Esophagus (tissue), 2 donors: ENCODE data around the gene UPP1. TPM values are rescaled to one million over a fixed set of nuclear protein-coding genes. Genes with fewer than 3 reads are reported as not detected.
"Not testable (repeated sequence)": the region's sequence is repeated elsewhere in the genome, so short reads cannot be mapped to it uniquely, and the experiment has no call there.

Experiments
- H3K27ac ChIP-seq, 2 donors: one replicate each; pipeline ENCODE4 v1.5.1; 2013; ENCODE audit warnings: low read depth in 2 of 2, mild to moderate bottlenecking in 2 of 2, inconsistent platforms in 1 of 2, low read length in 1 of 2, moderate library complexity in 1 of 2
- H3K27me3 ChIP-seq, 2 donors: one replicate each; pipeline ENCODE4 v1.6.1; 2013; ENCODE audit warnings: low read length in 2 of 2, control low read depth in 1 of 2, mild to moderate bottlenecking in 1 of 2; ENCODE audit not compliant: insufficient read depth in 2 of 2, control insufficient read depth in 1 of 2
- H3K36me3 ChIP-seq, 2 donors: one replicate each; pipeline ENCODE4 v1.6.1; 2013; ENCODE audit warnings: low read length in 1 of 2; ENCODE audit not compliant: control insufficient read depth in 2 of 2, insufficient read depth in 2 of 2
- H3K4me1 ChIP-seq, 2 donors: one replicate each; pipeline ENCODE4 v1.6.1; 2013; ENCODE audit warnings: low read length in 1 of 2; ENCODE audit not compliant: control insufficient read depth in 2 of 2, insufficient read depth in 2 of 2
- H3K4me3 ChIP-seq, 2 donors: one replicate each; pipeline ENCODE4 v1.5.1; 2013; ENCODE audit warnings: low read length in 2 of 2, mild to moderate bottlenecking in 2 of 2, low read depth in 1 of 2, moderate library complexity in 1 of 2
- H3K9me3 ChIP-seq, 2 donors: one replicate each; pipeline ENCODE4 v1.6.1; 2013; ENCODE audit warnings: mild to moderate bottlenecking in 2 of 2, low read depth in 1 of 2, low read length in 1 of 2, moderate library complexity in 1 of 2; ENCODE audit not compliant: control insufficient read depth in 2 of 2, insufficient read depth in 1 of 2
- WGBS, 2 donors: extraction: QIAGEN DNeasy Blood & Tissue Kit; methylation state at CpG; one replicate each; pipeline ENCODE4 v1.1.7; 2013; 5-methylcytosine and 5-hydroxymethylcytosine counted together
- polyA plus RNA-seq, 2 donors: library from polyadenylated mRNA; stranded (reverse); fragments of 200-250 nt; gene quantifications; one replicate each; pipeline ENCODE4 v1.2.3, GENCODE V29; 2013
- donor health status: healthy with polysubstance abuse.
- donor health status: Bipolar disorder and iron deficiency.

Gene UPP1
- polyA plus RNA-seq, 2 donors, result 134 to 211 TPM

DNA sequence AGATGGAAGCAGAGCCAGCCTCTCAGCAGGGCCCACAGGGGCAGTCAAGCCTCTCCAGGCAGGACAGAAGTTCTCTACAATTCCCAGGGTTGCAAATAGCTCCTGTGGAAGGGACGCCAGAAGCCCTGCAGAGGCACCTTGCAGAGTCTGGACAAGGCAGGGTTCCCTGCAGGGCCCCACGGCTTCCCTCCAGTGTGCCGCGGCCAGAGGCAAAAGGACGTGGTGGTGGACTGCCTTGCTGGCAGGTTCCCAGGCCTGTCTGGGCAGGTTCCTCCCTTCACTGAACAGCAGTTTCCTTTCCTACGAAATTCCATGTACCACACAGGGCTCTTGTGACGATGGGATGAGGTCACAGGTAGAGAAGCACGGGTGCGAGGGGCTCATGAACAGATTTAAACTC, 25.1 kb downstream of the UPP1 start:
- H3K4me1 ChIP-seq, result peaks cover 0 to 9% of the 10 kb centered on the region in 2 donors
- H3K36me3 ChIP-seq, result peaks cover 0 to 3% of the 10 kb centered on the region in 2 donors
- no peak overlapping the region for H3K27ac ChIP-seq
- H3K9me3 ChIP-seq, result no peaks in the 10 kb centered on the region
- H3K4me3 ChIP-seq, result no peak overlapping the region
- 58 to 66% methylated on average over 9 of the region's 9 CpGs for WGBS, 2 donors
- H3K27me3 ChIP-seq, result no peaks in the 10 kb centered on the region

DNA sequence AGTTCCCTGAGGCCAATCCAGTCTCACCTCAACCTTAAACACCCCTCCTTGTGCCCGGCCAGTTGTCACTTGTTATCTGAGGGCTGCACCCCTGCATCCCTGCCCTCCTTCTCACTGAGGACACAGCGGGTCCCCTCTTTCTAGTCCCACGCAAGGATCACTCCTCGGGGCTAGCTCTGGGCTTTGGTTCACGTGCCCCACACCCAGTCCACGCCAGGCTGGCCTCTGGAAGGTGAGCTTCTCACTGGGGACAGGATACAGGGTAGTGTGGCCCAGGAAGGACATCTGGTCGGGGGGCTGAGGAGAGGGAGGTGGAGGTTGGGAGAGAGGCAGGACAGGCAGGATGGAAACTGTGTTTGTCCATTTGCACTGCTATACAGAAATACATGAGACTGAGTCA, 25.5 kb downstream of the UPP1 start:
- WGBS, 2 donors, result 84 to 96% methylated on average over 7 of the region's 7 CpGs
- H3K4me1 ChIP-seq, result peaks cover 0 to 9% of the 10 kb centered on the region in 2 donors
- no peaks in the 10 kb centered on the region for H3K9me3 ChIP-seq
- no peak overlapping the region for H3K4me3 ChIP-seq
- H3K36me3 ChIP-seq, result peaks cover 0 to 3% of the 10 kb centered on the region in 2 donors
- no peak overlapping the region for H3K27ac ChIP-seq
- H3K27me3 ChIP-seq, result no peaks in the 10 kb centered on the region

DNA sequence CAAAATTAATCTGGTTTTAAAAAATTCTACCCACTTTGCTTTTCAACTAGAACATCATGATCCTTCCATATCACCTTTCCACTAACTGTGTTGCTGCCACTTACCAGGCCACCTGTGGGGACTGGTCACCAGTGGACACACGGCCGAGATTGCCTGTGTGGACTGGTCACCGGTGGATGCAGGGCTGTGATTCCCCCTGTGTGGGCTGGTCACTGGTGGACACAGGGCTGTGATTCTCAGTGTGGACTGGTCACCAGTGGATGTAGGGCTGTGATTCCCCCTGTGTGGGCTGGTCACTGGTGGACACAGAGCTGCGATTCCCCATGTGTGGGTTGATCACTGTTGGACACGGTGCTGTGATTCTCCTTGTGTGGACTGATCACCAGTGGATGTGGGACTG, 27.0 kb downstream of the UPP1 start:
- Histone ChIP-seq H3K27me3 (no peaks in the 10 kb centered on the region), H3K9me3 (no peaks in the 10 kb centered on the region), H3K27ac (no peak overlapping the region), H3K4me1 (peaks cover 0 to 9% of the 10 kb centered on the region in 2 donors), H3K36me3 (peaks cover 0 to 3% of the 10 kb centered on the region in 2 donors), H3K4me3 (no peak overlapping the region)
- 95 to 99% methylated on average over 5 of the region's 5 CpGs for WGBS, 2 donors

GRCh38 chr7:48118041-48118440, 29.0 kb downstream of the UPP1 start:
- no peaks in the 10 kb centered on the region for H3K9me3 ChIP-seq
- peaks cover 0 to 3% of the 10 kb centered on the region in 2 donors for H3K36me3 ChIP-seq
- no peak overlapping the region for H3K27ac ChIP-seq
- H3K27me3 ChIP-seq, result no peaks in the 10 kb centered on the region
- H3K4me1 ChIP-seq, result peaks cover 0 to 9% of the 10 kb centered on the region in 2 donors
- no peak overlapping the region for H3K4me3 ChIP-seq
- WGBS, 2 donors, result 58 to 73% methylated on average over 10 of the region's 10 CpGs

- not testable (repeated sequence) for H3K4me3 ChIP-seq, H3K27me3 ChIP-seq, H3K27ac ChIP-seq, H3K9me3 ChIP-seq, H3K4me1 ChIP-seq, H3K36me3 ChIP-seq
- WGBS, 2 donors, result 88 to 91% methylated on average over 6 of the region's 6 CpGs
Observed at GRCh38 chr7:48120536-48120935, 31.5 kb downstream of the UPP1 start.

- Histone ChIP-seq H3K4me1 (no peaks in the 10 kb centered on the region), H3K36me3 (no peaks in the 10 kb centered on the region), H3K4me3 (no peak overlapping the region), H3K27me3 (no peaks in the 10 kb centered on the region), H3K9me3 (no peaks in the 10 kb centered on the region), H3K27ac (no peak overlapping the region)
- 85 to 90% methylated on average over 2 of the region's 2 CpGs for WGBS, 2 donors
Observed at GRCh38 chr7:48126037-48126436, 37.0 kb downstream of the UPP1 start.

DNA sequence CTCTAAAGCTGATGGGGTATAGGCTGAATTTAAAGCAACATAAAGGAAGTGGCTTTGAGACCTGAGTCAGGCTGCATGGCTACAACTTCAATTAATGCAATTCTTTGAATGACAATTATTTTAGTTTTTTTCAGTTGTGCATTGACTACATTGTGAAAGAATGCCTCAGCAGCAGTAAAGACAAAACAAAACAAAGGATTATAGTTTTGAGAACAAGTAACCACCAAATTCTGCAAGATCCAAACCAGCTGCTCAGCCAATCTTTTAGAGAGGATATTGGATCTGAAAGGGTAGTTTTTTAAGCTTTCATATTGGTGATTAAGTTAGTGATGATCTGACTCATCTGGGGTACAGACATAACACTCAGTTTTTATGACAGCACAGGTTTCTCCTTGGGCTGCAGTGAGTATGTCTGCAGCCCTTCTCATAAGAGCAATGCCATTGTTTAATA, 41.6 kb downstream of the UPP1 start:
- H3K9me3 ChIP-seq, result no peaks in the 10 kb centered on the region
- H3K27me3 ChIP-seq, result no peaks in the 10 kb centered on the region
- no peaks in the 10 kb centered on the region for H3K4me1 ChIP-seq
- no peaks in the 10 kb centered on the region for H3K36me3 ChIP-seq
- H3K4me3 ChIP-seq, result no peak overlapping the region
- H3K27ac ChIP-seq, result no peak overlapping the region

GRCh38 chr7:48132792-48133191, 43.7 kb downstream of the UPP1 start:
- Histone ChIP-seq H3K9me3 (no peaks in the 10 kb centered on the region), H3K36me3 (no peaks in the 10 kb centered on the region), H3K4me3 (no peak overlapping the region), H3K4me1 (no peaks in the 10 kb centered on the region), H3K27ac (no peak overlapping the region), H3K27me3 (no peaks in the 10 kb centered on the region)

- no peak overlapping the region for H3K4me3 ChIP-seq
- H3K4me1 ChIP-seq, result no peaks in the 10 kb centered on the region
- H3K27ac ChIP-seq, result no peak overlapping the region
- H3K36me3 ChIP-seq, result no peaks in the 10 kb centered on the region
- no peaks in the 10 kb centered on the region for H3K27me3 ChIP-seq
- 63 to 75% methylated on average over 3 of the region's 3 CpGs for WGBS, 2 donors
- no peaks in the 10 kb centered on the region for H3K9me3 ChIP-seq
Observed at GRCh38 chr7:48139459-48139858, 50.4 kb downstream of the UPP1 start.

DNA sequence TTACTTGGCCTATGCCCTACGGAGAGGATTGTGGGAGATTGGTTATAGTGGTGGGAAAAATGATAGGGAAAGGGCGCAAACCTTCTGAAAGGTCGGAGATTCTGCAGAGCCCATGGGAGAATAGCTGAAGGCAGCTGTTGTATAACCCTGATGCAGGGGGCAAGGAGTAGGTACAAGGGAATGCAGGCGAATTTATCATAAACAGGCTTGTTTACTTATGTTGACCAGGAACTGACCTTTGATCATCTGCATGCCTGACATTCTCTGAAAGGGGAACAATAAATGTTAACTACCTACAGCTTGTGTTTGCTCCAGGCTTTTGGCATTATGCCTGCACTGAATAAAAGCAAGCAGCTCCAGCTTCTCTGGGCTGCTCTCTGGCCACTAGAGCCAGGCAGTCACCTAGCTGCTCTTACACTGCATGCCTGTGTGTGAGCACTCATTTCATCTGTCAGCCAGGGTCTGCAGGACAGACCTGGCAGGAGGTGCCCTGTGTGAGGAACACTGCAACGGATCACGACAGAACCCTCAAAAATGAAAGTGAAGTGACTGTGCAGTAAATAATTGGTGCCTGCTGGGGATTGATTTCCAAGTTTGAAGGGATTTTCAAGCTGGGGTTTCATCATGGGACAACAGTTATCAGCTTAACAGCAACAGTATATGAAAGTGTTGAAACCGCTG, 51.1 kb downstream of the UPP1 start:
- 48 to 54% methylated on average over 7 of the region's 7 CpGs for WGBS, 2 donors
- Histone ChIP-seq H3K4me3 (peak overlapping the region in 1 of 2 donors; percentile 26), H3K36me3 (no peaks in the 10 kb centered on the region), H3K4me1 (no peaks in the 10 kb centered on the region), H3K27me3 (no peaks in the 10 kb centered on the region), H3K9me3 (no peaks in the 10 kb centered on the region), H3K27ac (no peak overlapping the region)
